Spleen (tissue), 11 donors: ENCODE results near the gene VAV1. TPM values are rescaled to one million over a fixed set of nuclear protein-coding genes. Genes with fewer than 3 reads are reported as not detected.

ENCODE experiments used
- DNase-seq: peaks from one replicate; pipeline ENCODE4 v3.0.0-alpha.2; 2020
- H3K27ac ChIP-seq, 8 donors: fragments of 200-600 bp; sonication (generic) in 7 of 8; 1 replicate in 4 of 8; 2 replicates in 4 of 8; pipeline versions ENCODE4 v1.5.0 to v1.8.0; 2016 to 2021; ENCODE audit warnings: inconsistent platforms in 4 of 8, mild to moderate bottlenecking in 4 of 8, moderate library complexity in 1 of 8
- H3K27me3 ChIP-seq, 7 donors: fragments of 200-600 bp; sonication (generic) in 6 of 7; replicated peaks in 1 of 7; 1 replicate in 4 of 7; 2 replicates in 3 of 7; pipeline versions ENCODE4 v1.5.0 to v1.8.0; 2016 to 2021; ENCODE audit warnings: inconsistent platforms in 3 of 7, mild to moderate bottlenecking in 1 of 7
- H3K36me3 ChIP-seq, 6 donors: fragments of 200-600 bp; sonication (generic) in 5 of 6; 1 replicate in 4 of 6; 2 replicates in 2 of 6; pipeline versions ENCODE4 v1.5.0 to v1.8.0; 2016 to 2021; ENCODE audit warnings: inconsistent platforms in 2 of 6
- H3K4me1 ChIP-seq, 6 donors: fragments of 200-600 bp; sonication (generic) in 5 of 6; 1 replicate in 3 of 6; 2 replicates in 3 of 6; pipeline versions ENCODE4 v1.5.0 to v1.8.0; 2016 to 2021; ENCODE audit warnings: inconsistent platforms in 3 of 6
- H3K4me3 ChIP-seq, 8 donors: fragments of 200-600 bp; sonication (generic) in 7 of 8; 1 replicate in 4 of 8; 2 replicates in 4 of 8; pipeline versions ENCODE4 v1.5.0 to v1.8.0; 2016 to 2021; ENCODE audit warnings: inconsistent platforms in 4 of 8, mild to moderate bottlenecking in 4 of 8, moderate library complexity in 2 of 8
- H3K9me3 ChIP-seq, 8 donors: fragments of 200-600 bp; sonication (generic) in 7 of 8; 1 replicate in 4 of 8; 2 replicates in 4 of 8; pipeline versions ENCODE4 v1.5.0 to v1.8.0; 2016 to 2021; ENCODE audit warnings: inconsistent platforms in 4 of 8
- CTCF ChIP-seq, 11 experiments: fragments of 200-600 bp in 7 of 11; fragments of 450-650 bp in 4 of 11; sonication (generic) in 4 of 11; IDR thresholded peaks in 8 of 11; conservative IDR thresholded peaks in 3 of 11; 1 replicate in 7 of 11; 2 replicates in 4 of 11; pipeline versions ENCODE4 v1.4.0 to v1.8.0; 2016 to 2021; ENCODE audit warnings: antibody characterized with exemption in 11 of 11, inconsistent platforms in 4 of 11, mild to moderate bottlenecking in 1 of 11
- POLR2A ChIP-seq, 3 donors: fragments of 450-650 bp; IDR thresholded peaks; one replicate each; pipeline ENCODE4 v1.5.1; 2017; ENCODE audit warnings: antibody characterized with exemption in 3 of 3, mild to moderate bottlenecking in 1 of 3
- POLR2AphosphoS5 ChIP-seq, 3 donors: sonication (generic); formaldehyde crosslinking; IDR thresholded peaks; one replicate each; pipeline ENCODE4 v1.5.1; 2017; ENCODE audit warnings: antibody characterized with exemption in 3 of 3
- WGBS, 5 donors: extraction: QIAGEN DNeasy Blood & Tissue Kit in 3 of 5; methylation state at CpG; one replicate each; pipeline versions ENCODE4 v1.1.5 to v1.1.7; 2013 to 2018; 5-methylcytosine and 5-hydroxymethylcytosine counted together
- intact Hi-C: fragments of 100-400 bp; cut with DNase I; formaldehyde crosslinking; loops from one replicate; pipeline ENCODE4 v1.15.0; 2023; ENCODE audit warnings: low total_unique reads
- polyA plus RNA-seq, 3 donors: library from polyadenylated mRNA; stranded (reverse); fragments of 200-250 nt; gene quantifications; one replicate each; pipeline ENCODE4 v1.2.1, GENCODE V29; 2013
- total RNA-seq, 7 donors: library from RNA; depleted of rRNA in 3 of 7; stranded (reverse); fragments of >200 nt in 3 of 7; fragmentation: NEBNext Ultra II Directional in 4 of 7; extraction: Animal tissue kit (Norgen Biotek cat#: 25700) in 4 of 7; gene quantifications; one replicate each; pipeline versions ENCODE4 v1.1.0 to v1.2.1, GENCODE V29; 2016 to 2021
- donor health status: healthy with polysubstance abuse.
- donor health status: DM: no; HTN: no; CAD: no; lungs with moderate emphysema.
- donor health status: DM: no; HTN: no; CAD: no.
- donor health status: Bipolar disorder and iron deficiency.
- donor health status: healthy.
- donor health status: DM: no; HTN: no; CAD: no.
- donor health status: DM: yes; HTN: yes; CAD: no.

The VAV1 gene
- total and polyA plus RNA-seq, 10 donors: 34.8 to 151 (median 83.1) TPM

- intact Hi-C loops: no loop called here
- DNase-seq: no peak
- TF ChIP-seq POLR2A (IDR thresholded peaks at IDR 0.05) (no peak), POLR2AphosphoS5 (IDR thresholded peaks at IDR 0.05) (no peak), CTCF (IDR thresholded peaks at IDR 0.05 in 8 of 11, conservative IDR thresholded peaks at IDR 0.05 in 3 of 11) (no peak)
- peaks cover 0 to 25% (median 0%) of the 10 kb centered on the region in 7 donors for H3K27me3 ChIP-seq
- H3K9me3 ChIP-seq: peaks cover 0 to 10% (median 6%) of the 10 kb centered on the region in 8 donors
- no peaks in the 10 kb centered on the region for H3K36me3 ChIP-seq
- no peak overlapping the region for H3K4me3 ChIP-seq
- H3K4me1 ChIP-seq: peaks cover 0 to 20% (median 8%) of the 10 kb centered on the region in 6 donors
- 23 to 45% (median 38%) methylated on average over 7 of the region's 7 CpGs for WGBS, 5 donors
- H3K27ac ChIP-seq: peak overlapping the region in 3 of 8 donors; percentile 49 to 69 (median 65)
These were observed 104.2 kb downstream of the VAV1 start for GRCh38 chr19:6876748-6877147.

GRCh38 chr19:6877766-6878165, 105.3 kb downstream of the VAV1 start:
- no peak for TF ChIP-seq POLR2A (IDR thresholded peaks at IDR 0.05)
- no peak for TF ChIP-seq POLR2AphosphoS5 (IDR thresholded peaks at IDR 0.05)
- TF ChIP-seq CTCF (IDR thresholded peaks at IDR 0.05 in 8 of 11, conservative IDR thresholded peaks at IDR 0.05 in 3 of 11): no peak
- intact Hi-C loops: no loop called here
- 83 to 95% (median 88%) methylated on average over 4 of the region's 4 CpGs for WGBS, 5 donors

GRCh38 chr19:6886277-6886897, 113.9 kb downstream of the VAV1 start:
- H3K4me1 ChIP-seq: peaks cover 0 to 49% (median 16%) of the 10 kb centered on the region in 6 donors
- TF ChIP-seq POLR2A (IDR thresholded peaks at IDR 0.05) (no peak), POLR2AphosphoS5 (IDR thresholded peaks at IDR 0.05) (no peak), CTCF (IDR thresholded peaks at IDR 0.05 in 8 of 11, conservative IDR thresholded peaks at IDR 0.05 in 3 of 11) (no peak)
- 57 to 71% (median 62%) methylated on average over 7 of the region's 7 CpGs for WGBS, 5 donors

More at GRCh38 chr19:6877766-6878165, 105.3 kb downstream of the VAV1 start:
- Histone ChIP-seq H3K4me1 (peaks cover 0 to 20% (median 8%) of the 10 kb centered on the region in 6 donors), H3K36me3 (no peaks in the 10 kb centered on the region), H3K4me3 (no peak overlapping the region), H3K27ac (no peak overlapping the region), H3K9me3 (peaks cover 0 to 10% (median 5%) of the 10 kb centered on the region in 8 donors), H3K27me3 (peaks cover 0 to 25% (median 0%) of the 10 kb centered on the region in 7 donors)
- DNase-seq: no peak

GRCh38 chr19:6887316-6887715, 114.8 kb downstream of the VAV1 start, which contains the start of gene ADGRE1:
TSS of gene ADGRE1 (plus strand) at chr19:6887579. CDS start at chr19:6887609, 30 bp downstream.
- Histone ChIP-seq H3K36me3 (no peaks in the 10 kb centered on the region), H3K27ac (peak within 1 kb of the TSS in 7 of 8 donors; percentile 54 to 87 (median 74)), H3K4me1 (peaks cover 0 to 58% (median 24%) of the 10 kb centered on the region in 6 donors), H3K9me3 (peaks cover 0 to 18% (median 9%) of the 10 kb centered on the region in 8 donors), H3K4me3 (peak within 1 kb of the TSS in 7 of 8 donors; percentile 1 to 37 (median 4)), H3K27me3 (no peaks in the 10 kb centered on the region)
- 39 to 56% (median 42%) methylated on average over 4 of the region's 4 CpGs for WGBS, 5 donors
- intact Hi-C loops: no loop called here
- DNase-seq: peak; percentile 83
- TF ChIP-seq POLR2AphosphoS5 (IDR thresholded peaks at IDR 0.05) (peak in 1 of 3 donors; percentile 22), CTCF (IDR thresholded peaks at IDR 0.05 in 8 of 11, conservative IDR thresholded peaks at IDR 0.05 in 3 of 11) (no peak), POLR2A (IDR thresholded peaks at IDR 0.05) (no peak)

More at GRCh38 chr19:6886277-6886897, 113.9 kb downstream of the VAV1 start:
- Histone ChIP-seq H3K9me3 (peaks cover 0 to 18% (median 9%) of the 10 kb centered on the region in 8 donors), H3K27ac (peak overlapping the region in 6 of 8 donors; percentile 46 to 87 (median 76)), H3K4me3 (no peak overlapping the region), H3K36me3 (no peaks in the 10 kb centered on the region), H3K27me3 (peaks cover 0 to 2% (median 0%) of the 10 kb centered on the region in 7 donors)
- intact Hi-C loops: no loop called here
- no peak for DNase-seq
